ENCODE measurements around the gene TGM2. TPM values are rescaled to one million over a fixed set of nuclear protein-coding genes. Genes with fewer than 3 reads are reported as not detected.
A peak's percentile ranks its signal among the peaks of the same experiment; 100 is the strongest.

The TGM2 gene
- total and polyA plus RNA-seq, 9 of the 15 experiments (the other 6 are each of a cell fraction or from before 2014, with no cell fraction given) = 5.5 to 78.5 (median 37.6) TPM

DNA sequence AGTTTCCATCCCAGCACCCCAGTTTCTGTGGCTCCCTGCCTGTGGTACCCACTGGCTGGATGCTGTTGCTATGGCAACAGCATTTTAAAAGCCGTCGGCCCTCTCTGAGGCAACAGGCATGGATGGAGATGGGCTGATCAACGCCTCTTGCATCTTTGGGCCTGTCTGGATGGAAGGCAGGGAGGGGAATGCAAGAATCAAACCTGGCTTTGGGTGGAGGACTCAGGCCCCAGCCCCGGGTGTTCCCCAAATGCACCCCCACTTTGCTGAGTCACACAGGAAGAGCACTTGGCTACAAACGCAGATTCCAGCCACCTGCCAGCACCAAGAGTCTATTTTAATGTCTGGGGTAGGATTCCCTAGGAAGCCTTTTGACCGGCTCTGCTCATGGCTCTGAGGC is 45.7 kb upstream of the TGM2 start (continued):
- TF ChIP-seq, protein P1, sequence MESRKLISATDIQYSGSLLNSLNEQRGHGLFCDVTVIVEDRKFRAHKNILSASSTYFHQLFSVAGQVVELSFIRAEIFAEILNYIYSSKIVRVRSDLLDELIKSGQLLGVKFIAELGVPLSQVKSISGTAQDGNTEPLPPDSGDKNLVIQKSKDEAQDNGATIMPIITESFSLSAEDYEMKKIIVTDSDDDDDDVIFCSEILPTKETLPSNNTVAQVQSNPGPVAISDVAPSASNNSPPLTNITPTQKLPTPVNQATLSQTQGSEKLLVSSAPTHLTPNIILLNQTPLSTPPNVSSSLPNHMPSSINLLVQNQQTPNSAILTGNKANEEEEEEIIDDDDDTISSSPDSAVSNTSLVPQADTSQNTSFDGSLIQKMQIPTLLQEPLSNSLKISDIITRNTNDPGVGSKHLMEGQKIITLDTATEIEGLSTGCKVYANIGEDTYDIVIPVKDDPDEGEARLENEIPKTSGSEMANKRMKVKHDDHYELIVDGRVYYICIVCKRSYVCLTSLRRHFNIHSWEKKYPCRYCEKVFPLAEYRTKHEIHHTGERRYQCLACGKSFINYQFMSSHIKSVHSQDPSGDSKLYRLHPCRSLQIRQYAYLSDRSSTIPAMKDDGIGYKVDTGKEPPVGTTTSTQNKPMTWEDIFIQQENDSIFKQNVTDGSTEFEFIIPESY (CRISPR knock-in tag; IDR thresholded peaks at IDR 0.05) = no peak
- TF ChIP-seq ZZZ3 (IDR thresholded peaks at IDR 0.05) (no peak), ZNF316 (IDR thresholded peaks at IDR 0.05) (0 out of 2 replicates have a peak, but pooled peaks have one; percentile 32)

DNA sequence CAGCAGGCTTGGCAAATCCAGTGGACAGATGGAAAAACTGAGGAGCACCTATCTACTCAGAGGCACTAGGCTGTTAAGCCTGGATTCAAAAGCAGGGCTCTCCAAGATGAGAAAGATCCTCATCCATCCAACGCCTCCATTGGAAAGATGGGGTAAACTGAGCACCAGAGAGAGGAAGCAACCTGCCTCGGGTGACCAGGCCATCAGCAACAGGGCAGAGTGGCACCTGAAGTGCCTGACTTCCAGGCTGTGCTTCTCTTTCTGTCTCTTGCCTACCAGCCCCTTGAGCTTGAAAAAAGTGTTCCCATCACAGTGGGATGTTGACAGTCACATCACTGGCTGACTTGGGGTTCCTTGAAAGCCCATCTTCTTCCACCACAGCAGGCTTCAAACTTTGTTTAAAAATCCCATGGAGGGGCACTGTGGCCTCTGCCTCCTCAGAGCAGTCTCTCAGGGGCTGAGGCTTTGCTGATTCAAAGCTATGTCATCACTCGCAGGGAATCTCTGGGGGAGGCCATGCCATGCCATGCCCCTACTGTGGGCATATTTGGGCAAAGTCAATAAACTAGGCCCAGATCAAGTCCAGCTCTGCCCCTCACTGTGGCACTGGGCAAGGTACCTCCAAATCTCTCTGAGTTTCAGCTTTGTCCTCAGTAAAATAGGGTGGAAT is 44.8 kb upstream of the TGM2 start:
- ATAC-seq = no peak
- H3K79me2 ChIP-seq (ENCODE audit: control insufficient read depth, insufficient read depth, low read length) = no peaks in the 10 kb centered on the region
- H3K9me1 ChIP-seq (ENCODE audit: control insufficient read depth, insufficient read depth, low read length) = no peaks in the 10 kb centered on the region
- H3K27ac ChIP-seq (ENCODE audit: extremely low read depth, low read depth, low read length) = no peak overlapping the region
- 0 out of 5 replicates have a peak, but pooled peaks cover 0 to 3% of the 10 kb centered on the region in 2 experiments for H3K4me1 ChIP-seq (replicated peaks in 1 of 2; ENCODE audit: control insufficient read depth in 2 of 2, insufficient read depth in 2 of 2, low read length in 2 of 2)
- intact Hi-C loops (cut with micrococcal nuclease) = no loop called here
- no peak for DNase-seq (ENCODE audit: extremely low read depth in 1 of 4, low spot score in 3 of 4)
- H3K4me2 ChIP-seq (ENCODE audit: insufficient read depth, low read length) = no peak overlapping the region
- peaks cover 12 to 24% of the 10 kb centered on the region in 2 experiments; a peak in 4 of 5 replicates for H3K27me3 ChIP-seq (ENCODE audit: control insufficient read depth in 2 of 2, insufficient read depth in 2 of 2, low read length in 2 of 2)
- ChIA-PET POLR2A (interaction anchor here (0.6 to 0.7 kb wide), 2 partner anchors 49 to 99 kb away, joined by 3 read pairs; no protein-coding TSS in a partner anchor), CTCF (ENCODE audit: low intra/inter-chr PET ratio) (no interaction called here)
- 0% methylated on average over 3 of the region's 3 CpGs for WGBS (ENCODE audit: insufficient coverage, low coverage, missing lambda C conversion rate)
- FAIRE-seq = no peak
- BruUV-seq (replicated peaks) = no TSS peak
- no peak overlapping the region for H2AFZ ChIP-seq (ENCODE audit: low read depth, low read length)
- H3K9ac ChIP-seq (ENCODE audit: insufficient read depth in 1 of 2, low read depth in 2 of 2, low read length in 2 of 2) = no peak overlapping the region
- H3K36me3 ChIP-seq (ENCODE audit: control insufficient read depth, insufficient read depth, low read length) = no peaks in the 10 kb centered on the region
- H4K20me1 ChIP-seq (replicated peaks; ENCODE audit: control insufficient read depth, insufficient read depth, low read length) = no peaks in the 10 kb centered on the region; the same call in 1 of the 2 replicates
- in situ Hi-C loops (cut with MboI) = loop anchor here (5.0 to 10.0 kb wide), 2 partner anchors 153 to 315 kb away; no protein-coding TSS in a partner anchor
- H3K4me3 ChIP-seq = no peak overlapping the region
- H3K9me3 ChIP-seq (replicated peaks; ENCODE audit: control insufficient read depth, insufficient read depth, low read depth, low read length) = no peaks in the 10 kb centered on the region; the same call in 1 of the 2 replicates
- TF ChIP-seq ZZZ3 (IDR thresholded peaks at IDR 0.05) = no peak
- TF ChIP-seq TCFL5 (CRISPR knock-in tag; conservative IDR thresholded peaks at IDR 0.05) = no peak
- no peak for TF ChIP-seq KLF6 (CRISPR knock-in tag; IDR thresholded peaks at IDR 0.05; ENCODE audit: borderline replicate concordance)
- TF ChIP-seq, protein P2, sequence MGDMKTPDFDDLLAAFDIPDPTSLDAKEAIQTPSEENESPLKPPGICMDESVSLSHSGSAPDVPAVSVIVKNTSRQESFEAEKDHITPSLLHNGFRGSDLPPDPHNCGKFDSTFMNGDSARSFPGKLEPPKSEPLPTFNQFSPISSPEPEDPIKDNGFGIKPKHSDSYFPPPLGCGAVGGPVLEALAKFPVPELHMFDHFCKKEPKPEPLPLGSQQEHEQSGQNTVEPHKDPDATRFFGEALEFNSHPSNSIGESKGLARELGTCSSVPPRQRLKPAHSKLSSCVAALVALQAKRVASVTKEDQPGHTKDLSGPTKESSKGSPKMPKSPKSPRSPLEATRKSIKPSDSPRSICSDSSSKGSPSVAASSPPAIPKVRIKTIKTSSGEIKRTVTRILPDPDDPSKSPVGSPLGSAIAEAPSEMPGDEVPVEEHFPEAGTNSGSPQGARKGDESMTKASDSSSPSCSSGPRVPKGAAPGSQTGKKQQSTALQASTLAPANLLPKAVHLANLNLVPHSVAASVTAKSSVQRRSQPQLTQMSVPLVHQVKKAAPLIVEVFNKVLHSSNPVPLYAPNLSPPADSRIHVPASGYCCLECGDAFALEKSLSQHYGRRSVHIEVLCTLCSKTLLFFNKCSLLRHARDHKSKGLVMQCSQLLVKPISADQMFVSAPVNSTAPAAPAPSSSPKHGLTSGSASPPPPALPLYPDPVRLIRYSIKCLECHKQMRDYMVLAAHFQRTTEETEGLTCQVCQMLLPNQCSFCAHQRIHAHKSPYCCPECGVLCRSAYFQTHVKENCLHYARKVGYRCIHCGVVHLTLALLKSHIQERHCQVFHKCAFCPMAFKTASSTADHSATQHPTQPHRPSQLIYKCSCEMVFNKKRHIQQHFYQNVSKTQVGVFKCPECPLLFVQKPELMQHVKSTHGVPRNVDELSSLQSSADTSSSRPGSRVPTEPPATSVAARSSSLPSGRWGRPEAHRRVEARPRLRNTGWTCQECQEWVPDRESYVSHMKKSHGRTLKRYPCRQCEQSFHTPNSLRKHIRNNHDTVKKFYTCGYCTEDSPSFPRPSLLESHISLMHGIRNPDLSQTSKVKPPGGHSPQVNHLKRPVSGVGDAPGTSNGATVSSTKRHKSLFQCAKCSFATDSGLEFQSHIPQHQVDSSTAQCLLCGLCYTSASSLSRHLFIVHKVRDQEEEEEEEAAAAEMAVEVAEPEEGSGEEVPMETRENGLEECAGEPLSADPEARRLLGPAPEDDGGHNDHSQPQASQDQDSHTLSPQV (IDR thresholded peaks at IDR 0.05) = no peak
- no peak for TF ChIP-seq EWSR1 (IDR thresholded peaks at IDR 0.05; ENCODE audit: borderline replicate concordance, low read depth, partially characterized antibody)
- TF ChIP-seq, protein P3, sequence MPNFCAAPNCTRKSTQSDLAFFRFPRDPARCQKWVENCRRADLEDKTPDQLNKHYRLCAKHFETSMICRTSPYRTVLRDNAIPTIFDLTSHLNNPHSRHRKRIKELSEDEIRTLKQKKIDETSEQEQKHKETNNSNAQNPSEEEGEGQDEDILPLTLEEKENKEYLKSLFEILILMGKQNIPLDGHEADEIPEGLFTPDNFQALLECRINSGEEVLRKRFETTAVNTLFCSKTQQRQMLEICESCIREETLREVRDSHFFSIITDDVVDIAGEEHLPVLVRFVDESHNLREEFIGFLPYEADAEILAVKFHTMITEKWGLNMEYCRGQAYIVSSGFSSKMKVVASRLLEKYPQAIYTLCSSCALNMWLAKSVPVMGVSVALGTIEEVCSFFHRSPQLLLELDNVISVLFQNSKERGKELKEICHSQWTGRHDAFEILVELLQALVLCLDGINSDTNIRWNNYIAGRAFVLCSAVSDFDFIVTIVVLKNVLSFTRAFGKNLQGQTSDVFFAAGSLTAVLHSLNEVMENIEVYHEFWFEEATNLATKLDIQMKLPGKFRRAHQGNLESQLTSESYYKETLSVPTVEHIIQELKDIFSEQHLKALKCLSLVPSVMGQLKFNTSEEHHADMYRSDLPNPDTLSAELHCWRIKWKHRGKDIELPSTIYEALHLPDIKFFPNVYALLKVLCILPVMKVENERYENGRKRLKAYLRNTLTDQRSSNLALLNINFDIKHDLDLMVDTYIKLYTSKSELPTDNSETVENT (CRISPR knock-in tag; IDR thresholded peaks at IDR 0.05) = no peak
- TF ChIP-seq, protein P4, sequence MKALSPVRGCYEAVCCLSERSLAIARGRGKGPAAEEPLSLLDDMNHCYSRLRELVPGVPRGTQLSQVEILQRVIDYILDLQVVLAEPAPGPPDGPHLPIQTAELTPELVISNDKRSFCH (CRISPR knock-in tag; IDR thresholded peaks at IDR 0.05) = no peak
- TF ChIP-seq, protein P4 (tag; IDR thresholded peaks at IDR 0.05) = no peak
- TF ChIP-seq SUPT5H (IDR thresholded peaks at IDR 0.05) = no peak
